GM21367 (cell line): Measurements from ENCODE around the gene TMOD1.
"Not testable (repeated sequence)": the region's sequence is repeated elsewhere in the genome, so short reads cannot be mapped to it uniquely, and the experiment has no call there.

Experiments used
- ATAC-seq: cut with Tn5 transposase; IDR thresholded peaks from one replicate; pipeline ENCODE4 v1.9.1; 2021; ENCODE audit not compliant: unreplicated experiment

TMOD1 gene

DNA sequence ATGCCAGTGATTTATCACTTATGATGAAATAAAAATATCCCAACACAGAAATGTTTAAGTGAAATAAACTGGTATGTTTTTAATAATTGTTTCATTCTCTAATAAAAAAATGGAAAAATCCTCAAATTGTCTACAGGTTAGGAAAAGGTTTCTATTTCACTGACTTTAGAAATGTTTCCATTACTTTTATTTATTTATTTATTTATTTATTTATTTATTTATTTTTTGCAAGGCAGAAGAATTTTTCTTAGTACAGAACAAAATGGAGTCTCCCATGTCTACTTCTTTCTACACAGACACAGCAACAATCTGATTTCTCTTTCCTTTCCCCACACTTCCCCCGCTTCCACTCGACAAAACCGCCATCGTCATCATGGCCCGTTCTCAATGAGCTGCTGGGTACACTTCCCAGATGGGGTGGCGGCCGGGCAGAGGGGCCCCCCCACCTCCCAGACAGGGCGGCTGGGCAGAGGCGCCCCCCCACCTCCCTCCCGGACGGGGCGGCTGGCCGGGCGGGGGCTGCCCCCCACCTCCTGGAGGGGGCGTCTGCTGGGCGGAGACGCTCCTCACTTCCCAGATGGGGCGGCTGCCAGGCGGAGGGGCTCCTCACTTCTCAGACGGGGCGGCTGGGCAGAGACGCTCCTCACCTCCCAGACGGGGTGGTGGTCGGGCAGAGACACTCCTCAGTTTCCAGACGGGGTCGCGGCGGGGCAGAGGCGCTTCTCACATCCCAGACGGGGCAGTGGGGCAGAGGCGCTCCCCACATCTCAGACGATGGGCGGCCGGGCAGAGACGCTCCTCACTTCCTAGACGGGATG, 3.7 kb upstream of the TMOD1 start:
- not testable (repeated sequence) for ATAC-seq

DNA sequence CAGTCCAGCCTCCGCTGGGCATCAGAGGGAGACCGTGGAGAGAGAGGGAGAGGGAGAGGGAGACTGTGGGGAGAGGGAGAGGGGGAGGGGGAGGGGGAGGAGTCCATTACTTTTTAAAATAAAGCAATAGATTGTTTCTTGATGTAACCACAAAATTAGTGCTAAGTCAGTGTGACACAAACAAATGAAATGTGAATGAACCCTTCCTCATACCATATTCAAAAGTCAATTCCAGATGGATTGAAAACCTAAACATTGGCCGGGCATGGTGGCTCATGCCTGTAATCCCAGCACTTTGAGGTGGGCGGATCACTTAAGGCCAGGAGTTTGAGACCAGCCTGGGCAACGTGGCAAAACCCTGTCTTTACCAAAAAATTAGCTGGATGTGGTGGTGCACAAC, 2.6 kb upstream of the TMOD1 start:
- not testable (repeated sequence) for ATAC-seq

DNA sequence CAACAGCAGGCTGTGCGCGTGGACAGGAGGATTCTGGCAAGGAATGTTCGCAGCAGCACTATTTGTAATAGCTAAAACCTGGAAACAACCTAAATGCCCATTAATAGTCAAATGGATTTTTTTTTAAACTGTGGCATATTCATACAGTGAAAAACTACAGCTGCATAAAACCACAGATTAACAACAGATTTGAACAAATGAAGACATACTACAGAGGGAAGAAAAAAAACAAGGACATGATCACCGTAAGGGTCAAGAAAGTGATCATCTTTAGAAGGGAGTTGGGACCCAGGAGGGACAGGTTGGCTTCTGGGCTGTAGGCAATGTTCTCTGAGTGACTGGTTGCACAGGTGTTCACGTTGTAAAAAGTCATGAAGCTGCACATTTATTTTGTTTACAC, 1.2 kb upstream of the TMOD1 start:
- no peak for ATAC-seq

GRCh38 chr9:97500765-97501176, 695 bp upstream of the TMOD1 start:
- no peak for ATAC-seq

- ATAC-seq = no peak
Measured at GRCh38 chr9:97501972-97502221, 431 bp downstream of the TMOD1 start.

GRCh38 chr9:97502222-97502983, 937 bp downstream of the TMOD1 start:
- no peak for ATAC-seq

DNA sequence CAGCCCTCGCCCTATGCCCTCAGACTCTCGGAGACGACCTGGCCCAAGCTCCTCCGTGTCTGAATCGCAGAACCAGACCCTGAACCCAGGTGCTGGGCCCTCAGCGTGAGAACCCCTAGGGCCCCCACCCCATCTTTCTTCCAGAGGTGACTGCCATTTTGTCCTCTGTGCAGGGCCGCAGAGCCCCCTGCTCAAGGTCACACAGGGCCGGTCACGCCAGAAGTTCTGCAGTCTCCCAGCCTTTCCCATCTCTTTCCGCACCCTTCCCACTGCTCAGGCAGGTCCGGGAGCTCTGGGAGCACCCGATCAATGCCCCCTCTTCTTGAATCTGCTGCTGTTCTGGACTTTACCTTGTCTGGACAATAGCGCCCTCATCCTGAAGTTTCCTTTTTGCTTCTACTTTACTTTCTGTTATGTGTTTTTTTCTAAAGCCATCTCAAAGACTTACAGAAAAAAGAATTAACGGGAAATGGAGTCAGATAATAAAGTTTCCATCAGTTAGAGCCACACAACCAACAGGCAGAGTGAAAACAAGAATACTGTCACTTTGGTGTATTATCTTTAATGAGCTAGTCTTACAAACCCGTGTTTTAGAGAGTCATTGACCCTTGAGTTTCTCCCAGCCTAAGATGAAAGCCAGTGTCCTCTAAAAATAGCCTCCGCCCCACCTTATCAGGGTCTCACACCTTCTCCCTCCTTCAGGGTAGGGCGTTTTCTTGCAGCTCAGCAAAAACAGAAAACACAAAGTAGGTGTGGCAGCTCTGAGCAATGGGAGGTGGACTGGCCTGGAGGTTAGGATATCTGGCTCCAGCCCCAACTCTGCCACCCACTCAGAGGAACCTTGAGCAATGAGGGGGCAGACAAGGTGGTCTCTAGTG, 1.8 kb downstream of the TMOD1 start:
- ATAC-seq = no peak

DNA sequence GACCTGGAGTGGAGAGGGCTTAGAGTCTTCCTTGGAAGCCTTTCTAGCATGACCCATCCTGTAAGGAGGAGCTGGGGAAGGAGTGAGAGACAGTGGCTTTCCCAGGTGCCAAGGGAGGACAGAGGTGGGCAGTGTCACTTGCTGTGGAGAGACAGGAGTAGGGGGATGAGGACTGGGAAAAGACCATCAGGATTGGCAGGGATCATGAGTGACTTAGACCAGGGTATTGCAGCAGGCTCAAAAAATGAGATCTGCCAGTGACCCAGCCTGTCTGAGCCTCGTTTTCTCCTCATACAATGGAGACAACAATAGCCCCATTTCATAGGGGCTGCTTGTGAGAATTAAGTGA, 2.4 kb downstream of the TMOD1 start:
- ATAC-seq = no peak

- ATAC-seq = no peak
Measured at GRCh38 chr9:97504381-97505216, 3.1 kb downstream of the TMOD1 start.

GRCh38 chr9:97505845-97506244, 4.4 kb downstream of the TMOD1 start:
- ATAC-seq = no peak

- ATAC-seq = no peak
Measured at GRCh38 chr9:97506306-97506705, 4.8 kb downstream of the TMOD1 start.

DNA sequence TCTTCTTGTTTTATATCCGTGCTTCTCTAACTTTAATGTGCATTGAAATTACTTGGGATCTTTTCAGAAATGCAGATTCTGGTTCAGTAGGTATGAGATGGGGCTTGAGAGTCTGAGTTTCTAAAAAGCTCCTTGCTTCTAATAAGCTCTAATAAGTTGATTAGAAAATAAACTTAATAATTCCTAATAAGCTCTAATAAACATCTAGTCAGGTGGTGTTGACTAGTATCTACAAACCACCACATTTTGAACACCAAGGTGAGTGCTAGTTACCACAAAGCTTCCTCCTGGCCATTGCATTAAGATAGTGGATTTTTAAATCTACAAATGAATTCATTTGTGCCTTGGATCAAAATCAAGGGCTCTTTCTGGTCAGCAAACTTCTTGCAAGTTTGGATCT, 5.3 kb downstream of the TMOD1 start:
- ATAC-seq = no peak

- ATAC-seq = no peak
Measured at GRCh38 chr9:97507428-97507984, 6.0 kb downstream of the TMOD1 start.

- no peak for ATAC-seq
Measured at GRCh38 chr9:97508852-97509251, 7.4 kb downstream of the TMOD1 start.

- no peak for ATAC-seq
Measured at GRCh38 chr9:97510797-97511654, 9.6 kb downstream of the TMOD1 start.

DNA sequence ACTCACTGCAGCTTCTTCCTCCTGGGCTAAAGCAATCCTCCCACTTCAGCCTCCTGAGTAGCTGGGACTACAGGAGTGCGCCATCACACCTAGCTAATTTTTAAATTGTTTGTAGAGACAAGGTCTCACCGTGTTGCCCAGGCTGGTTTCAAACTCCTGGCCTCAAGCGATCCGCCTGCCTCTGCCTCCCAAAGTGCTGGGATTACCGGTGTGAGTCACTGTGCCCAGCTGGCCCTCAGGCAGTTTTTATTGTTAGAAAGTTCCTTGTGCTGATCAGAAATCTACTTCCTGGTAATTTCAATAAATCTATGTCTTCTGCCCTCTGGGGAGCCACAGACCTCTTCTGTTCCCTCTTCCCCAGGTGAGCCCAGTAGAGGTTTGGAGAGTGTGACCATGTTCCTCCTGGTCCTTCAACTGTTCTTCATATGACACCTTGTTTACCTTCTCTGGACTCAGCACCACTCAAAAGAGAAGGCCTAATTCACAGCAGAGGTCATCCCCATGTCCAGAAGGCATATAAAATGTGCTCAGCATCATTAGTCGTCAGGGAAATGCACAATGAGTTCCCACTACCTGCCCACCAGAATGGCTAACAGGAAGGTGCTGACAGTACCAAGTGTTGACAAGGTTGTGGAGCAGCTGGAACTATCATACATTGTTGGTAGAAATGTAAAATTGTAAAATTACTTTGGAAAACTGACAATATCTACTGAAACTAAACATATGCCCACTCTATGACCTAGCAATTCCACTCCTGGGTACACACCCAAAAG, 10.4 kb downstream of the TMOD1 start:
- no peak for ATAC-seq

DNA sequence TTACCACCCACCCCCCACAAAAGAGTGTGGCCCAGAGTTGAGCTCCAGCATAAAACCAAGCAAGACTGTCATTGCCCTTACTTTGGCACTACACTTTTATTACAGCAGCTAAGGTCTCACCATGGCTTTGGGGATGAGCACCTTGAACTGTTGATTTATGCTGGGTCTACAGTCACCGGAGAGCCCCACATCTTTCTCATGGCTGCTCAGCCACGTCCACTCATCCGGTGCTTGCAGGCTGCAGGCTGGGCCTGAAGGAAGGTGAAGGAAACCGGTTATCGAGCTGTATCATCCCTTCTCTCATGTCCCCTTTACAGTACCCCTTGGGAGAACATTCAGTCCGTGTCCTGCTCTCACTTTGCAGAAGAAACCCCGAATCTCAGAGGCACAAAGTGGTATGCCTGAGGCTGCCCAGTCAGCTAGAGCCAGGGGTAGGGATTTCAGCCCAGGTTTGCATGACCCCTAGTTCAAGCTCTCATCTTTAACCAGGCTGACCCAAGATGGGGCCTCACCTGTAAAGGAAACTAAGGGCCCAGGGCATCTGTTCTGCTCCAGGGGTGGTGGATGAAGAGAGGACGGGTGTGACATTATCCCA, 11.6 kb downstream of the TMOD1 start:
- ATAC-seq = no peak

DNA sequence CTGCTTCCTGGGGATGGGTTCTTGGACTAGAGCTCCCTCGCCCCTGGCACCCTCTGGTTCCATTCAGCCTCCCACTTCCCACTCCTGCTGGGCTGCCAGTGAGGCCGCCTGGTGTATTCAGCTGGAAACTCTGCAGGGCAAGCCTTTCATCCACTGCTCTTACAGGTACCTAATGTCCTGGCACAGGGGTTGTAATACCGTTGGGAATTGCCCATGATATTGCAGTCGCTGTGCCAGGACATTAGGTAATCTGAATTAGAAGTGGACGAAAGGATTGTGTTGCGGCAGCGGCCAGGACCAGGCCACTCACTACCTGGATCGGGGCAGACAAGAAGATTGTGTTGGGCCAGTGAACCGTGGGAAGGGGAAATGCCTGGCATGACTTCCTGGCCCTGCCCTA, 13.1 kb downstream of the TMOD1 start:
- no peak for ATAC-seq

DNA sequence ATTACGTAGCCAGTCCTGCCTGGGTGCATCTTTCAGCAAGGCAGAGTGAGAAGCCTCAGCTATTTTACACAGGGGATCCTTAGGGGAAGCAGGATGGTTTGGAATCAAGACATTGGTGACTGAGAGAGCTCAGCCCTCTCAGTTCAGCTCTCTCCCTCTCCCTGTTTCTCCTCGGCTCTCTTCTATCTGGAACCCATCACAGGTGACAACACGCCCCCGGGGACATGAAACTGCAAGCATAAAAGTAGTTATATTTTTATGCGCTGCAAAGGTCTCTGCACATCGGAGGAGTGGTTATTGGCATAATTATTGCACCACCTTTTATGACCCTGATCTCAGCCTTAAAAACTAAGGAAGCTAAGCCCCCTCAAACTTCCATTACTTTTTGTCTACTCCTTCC, 14.2 kb downstream of the TMOD1 start:
- ATAC-seq = no peak
